CD4-positive, alpha-beta T cell treated with Interleukin-12 subunit alpha and Interleukin-12 subunit beta, for 1 hour (primary cell): ENCODE measurements around the gene IQCE.
"Not testable (repeated sequence)": the region's sequence is repeated elsewhere in the genome, so short reads cannot be mapped to it uniquely, and the experiment has no call there.

Experiments used
- DNase-seq: peaks from one replicate; pipeline ENCODE4 v3.0.0-alpha.2; 2020

Gene IQCE

DNA sequence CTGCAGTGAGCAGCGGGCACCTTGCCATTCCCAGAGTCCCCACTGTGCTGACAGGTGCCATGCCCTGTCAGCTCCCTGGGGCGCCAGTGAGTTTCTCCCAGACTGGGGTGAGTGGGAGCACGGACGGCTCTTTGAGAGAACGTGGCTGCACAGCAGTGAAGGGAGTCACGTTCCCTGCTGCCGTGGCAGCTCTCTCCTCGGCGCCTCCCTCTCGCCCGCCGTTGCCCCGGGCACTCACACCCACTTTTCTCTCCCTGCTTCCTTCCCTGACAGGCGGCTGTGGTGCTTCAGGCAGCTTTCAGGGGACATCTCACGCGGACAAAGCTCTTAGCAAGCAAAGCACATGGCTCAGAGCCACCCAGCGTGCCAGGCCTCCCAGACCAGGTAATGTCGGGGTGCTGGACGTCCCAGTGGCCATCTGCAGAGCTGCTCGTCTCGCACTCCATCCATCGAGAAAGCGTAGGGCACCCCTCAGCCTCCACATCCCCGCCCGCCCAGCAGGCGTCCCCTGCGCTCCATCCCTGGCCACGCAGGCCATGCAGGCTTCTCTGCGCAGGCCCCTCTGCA lies 45.9 kb downstream of the IQCE start:
- DNase-seq: no peak

DNA sequence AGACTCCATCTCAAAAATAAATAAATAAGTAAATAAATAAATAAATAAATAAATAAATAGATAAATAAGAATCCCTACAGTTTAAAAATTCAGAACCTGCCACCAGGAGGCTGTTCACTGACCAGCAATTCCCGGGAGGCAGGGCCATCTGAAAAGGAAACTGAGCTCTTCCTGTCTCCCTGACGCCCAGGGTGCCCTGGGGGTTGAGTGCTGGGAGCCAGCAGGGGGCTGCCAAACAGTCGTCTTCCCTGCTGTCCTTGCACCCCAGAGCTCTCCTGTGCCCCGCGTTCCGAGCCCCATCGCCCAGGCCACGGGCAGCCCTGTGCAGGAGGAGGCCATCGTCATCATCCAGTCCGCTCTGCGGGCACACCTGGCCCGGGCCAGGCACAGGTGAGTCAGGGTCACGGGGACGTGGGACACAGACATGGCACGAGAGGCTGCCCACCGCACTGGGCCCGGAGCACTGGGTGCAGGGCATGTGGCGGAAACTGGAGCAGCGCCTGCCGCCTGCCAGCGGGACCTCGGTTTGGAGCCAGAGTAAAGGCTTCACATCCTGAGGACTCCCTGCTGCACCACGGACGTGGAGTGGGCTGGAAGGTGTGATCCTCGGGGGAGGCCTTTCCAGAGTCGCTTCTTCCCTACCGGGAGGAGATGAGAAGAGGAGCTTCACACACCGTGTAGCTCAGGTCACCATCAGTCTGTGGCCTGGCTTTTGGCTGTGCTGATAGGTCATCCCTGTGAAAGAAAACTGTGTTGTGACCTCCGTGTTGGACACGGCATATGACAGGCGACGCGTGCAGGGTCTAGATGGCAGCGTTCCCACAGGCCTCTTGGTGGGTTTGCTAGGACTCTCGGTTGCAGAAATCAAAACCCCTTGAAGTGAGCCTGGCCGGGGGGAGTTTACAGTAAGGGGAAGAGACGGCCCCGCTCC lies 47.1 kb downstream of the IQCE start:
- DNase-seq: no peak

DNA sequence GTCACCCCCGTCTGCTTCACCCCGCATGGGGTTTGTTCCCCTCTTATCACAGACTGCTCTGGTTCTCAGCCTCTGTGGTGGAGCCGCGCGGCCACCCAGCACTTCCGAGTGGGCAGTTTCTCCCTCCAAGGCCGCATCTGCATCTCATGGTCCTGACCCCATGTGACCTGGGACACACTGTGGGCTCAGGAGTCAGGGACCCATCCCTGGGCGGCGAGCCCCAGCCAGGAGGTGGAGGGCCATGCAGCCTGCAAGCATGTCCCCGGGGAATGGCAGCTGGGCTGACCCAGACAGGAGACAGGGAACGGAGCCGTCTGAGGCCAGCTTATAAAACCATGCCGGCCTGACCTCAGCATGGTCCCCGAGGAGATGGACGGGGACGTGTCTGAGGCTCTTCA lies 47.8 kb downstream of the IQCE start:
- DNase-seq: no peak

DNA sequence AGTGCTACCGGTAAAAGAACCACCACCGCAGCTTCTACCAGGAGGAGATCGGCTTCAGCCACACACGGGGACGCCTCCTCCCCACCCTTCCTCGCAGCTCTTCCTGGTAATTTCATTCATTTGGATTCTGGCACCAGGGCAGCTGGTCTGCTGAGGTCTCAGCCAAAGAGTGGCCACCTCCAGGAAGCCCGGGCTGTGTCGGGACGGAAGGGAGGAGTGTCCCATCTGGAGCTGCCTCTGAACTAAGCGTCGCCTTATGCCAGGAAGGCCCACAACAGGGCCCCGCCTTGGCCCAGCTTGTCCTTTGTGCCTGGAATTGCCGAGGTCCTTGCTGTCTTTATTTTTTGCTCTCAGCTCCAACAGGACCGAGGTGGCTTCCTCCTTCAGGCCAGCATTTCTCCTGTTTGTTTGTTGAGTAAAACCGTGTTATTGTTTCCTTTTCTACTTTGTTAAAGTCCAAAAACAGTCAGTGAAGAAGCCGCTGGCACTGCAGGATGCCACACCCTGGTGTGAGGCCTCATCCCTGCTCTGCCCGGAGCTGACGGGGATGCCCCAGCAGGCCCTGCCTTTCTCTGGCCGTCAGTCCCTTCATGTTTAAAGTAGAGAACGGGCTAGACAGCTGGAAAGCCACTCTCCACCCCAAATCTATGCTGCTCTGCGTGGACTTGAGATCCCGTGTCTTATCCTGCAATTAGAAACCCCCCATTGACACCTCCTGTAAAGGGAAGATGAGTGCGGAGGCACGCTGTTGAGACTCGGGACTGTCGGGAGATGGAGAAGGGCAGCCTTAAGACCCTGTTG lies 48.5 kb downstream of the IQCE start:
- no peak for DNase-seq

DNA sequence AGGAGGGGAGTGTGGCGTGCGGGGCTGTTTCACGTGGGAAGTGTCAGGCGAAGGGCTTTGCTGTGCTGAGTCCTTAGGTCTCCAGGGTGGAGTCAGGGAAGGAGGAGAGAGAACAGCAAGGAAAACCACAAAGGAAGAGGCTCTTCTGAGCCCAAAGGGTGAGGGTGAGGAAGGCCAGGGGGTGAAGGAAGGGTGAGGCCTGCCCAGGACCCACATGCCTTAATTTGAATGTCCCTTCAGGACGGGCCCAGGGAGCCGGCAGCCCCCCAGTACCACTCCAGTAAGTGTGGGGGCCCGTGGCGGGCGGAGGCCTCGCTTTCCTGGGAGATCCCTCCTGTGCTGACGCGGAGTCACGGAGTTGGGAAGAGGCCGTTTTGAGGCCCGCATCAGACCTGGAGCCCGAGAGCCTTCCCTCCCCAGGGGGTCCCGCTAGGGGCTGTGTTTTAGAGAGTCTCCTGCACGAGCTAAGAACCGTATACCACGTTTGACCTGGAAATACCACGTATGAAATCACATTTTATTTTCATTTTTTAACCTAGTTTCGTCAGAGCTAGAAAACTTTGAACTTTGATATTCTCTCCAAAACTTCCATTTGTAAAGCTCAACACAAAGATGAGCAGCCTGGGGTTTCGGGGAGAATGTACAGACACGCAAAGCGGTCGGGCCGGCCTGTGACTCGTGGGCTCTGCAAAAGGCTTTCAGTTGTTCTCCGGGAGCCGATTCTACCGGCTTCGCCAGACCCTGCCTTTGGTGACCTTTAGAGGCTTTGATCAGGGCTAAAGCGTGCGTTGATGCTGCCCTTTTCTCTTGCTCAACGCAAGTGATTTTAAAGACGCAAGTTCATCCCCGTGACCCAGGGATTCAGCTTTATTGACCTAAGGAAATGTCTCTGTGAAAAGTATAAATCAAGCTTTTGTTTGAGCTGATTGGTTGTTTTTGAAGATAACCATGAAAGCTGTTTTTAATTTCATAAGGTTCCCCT lies 49.4 kb downstream of the IQCE start:
- DNase-seq: no peak

DNA sequence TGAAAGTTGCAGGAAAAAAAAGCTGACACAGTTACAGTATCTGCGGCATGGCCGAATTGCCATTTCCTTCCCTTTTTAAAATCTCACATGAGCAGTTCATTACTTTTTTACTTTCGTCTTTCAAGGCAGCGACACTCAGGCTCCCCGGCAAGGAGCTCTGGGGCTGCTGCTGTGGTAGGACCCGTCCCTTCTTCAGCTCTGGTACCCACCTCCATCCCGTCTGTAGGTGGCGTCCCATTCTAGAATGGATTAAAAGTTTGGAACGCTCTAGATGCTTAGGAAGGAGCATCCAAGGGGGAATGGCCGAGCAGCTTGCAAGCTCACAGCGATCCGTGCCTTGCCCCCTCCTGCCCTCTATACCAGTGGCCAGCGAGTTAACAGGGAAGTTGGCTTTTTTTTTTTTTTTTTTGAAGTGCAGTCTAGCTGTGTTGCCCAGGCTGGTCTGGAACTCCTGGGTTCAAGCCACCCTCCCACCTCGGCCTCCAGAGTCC lies 50.2 kb downstream of the IQCE start:
- DNase-seq: peak; percentile 26

DNA sequence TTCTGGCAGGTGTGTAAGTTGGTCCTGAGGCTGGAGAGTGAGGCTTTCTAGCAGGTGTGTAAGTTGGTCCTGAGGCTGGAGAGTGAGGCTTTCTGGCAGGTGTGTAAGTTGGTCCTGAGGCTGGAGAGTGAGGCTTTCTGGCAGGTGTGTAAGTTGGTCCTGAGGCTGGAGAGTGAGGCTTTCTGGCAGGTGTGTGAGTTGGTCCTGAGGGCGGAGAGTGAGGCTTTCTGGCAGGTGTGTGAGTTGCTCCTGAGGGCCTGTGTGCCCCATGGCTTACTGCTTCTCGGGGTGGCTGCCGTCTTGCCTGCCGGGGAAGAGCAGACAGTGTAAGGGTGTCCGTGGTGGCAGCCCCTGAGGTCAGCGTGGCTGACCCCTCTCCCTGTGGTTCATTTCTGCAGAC lies 50.9 kb downstream of the IQCE start:
- DNase-seq: not testable (repeated sequence)

DNA sequence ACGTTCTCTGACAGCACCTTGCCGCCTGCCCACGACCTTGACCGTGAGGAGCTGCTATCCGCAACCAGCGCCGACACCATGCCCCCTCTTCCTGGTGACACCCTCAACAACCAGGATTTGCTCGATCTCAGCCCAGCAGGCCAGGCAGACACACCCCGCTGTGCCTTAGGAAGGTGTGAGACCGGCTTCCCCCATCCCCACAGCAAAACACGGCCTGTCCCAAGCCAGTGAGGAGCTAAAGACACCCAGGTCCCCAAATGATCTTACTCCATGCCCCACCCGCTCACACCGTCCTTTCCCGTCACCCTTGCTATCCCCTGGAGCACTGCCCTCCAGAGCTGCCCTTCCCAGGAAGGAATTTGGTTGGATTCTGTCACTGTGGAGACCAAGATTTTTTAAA lies 51.7 kb downstream of the IQCE start:
- no peak for DNase-seq

DNA sequence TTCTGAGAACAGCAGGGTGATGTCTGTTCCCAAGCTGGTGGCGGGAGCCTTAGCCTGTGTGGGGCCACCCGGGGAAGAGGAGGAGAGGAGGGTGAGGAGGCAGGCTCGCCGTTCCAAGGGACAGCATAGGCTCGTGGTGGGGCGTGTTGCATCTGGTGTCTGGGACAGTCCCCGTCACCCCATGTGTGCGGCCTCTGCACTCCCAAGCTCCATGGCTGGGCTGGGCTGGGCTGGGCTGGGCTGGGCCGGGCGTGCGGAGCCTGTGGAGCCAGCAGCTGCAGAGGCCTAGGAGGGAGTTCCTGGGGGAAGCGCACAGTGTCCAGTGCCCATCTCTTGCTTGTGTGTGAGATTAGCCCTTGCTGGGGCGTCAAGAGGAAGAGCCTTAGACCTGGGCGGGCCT lies 52.1 kb downstream of the IQCE start:
- no peak for DNase-seq

DNA sequence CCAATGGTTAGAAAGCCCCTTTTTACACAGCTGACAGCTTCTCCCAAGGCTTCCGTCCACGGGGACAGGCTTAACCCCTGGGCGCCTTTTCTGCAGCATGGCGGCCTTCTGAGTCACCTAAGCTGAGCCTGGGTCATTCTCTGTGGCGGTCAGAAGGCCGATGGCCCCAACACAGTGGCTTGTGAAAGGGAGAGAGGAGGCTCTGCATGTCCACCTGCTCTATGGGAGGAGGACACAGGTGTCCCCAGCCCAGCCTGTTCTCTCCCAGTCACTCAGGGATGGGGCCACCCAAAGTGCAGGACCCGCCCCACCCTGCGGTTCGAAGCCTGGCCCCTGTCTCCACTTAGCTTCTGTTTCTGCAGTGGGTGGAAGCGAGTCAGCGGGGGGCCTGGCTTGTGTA lies 52.6 kb downstream of the IQCE start:
- DNase-seq: no peak

DNA sequence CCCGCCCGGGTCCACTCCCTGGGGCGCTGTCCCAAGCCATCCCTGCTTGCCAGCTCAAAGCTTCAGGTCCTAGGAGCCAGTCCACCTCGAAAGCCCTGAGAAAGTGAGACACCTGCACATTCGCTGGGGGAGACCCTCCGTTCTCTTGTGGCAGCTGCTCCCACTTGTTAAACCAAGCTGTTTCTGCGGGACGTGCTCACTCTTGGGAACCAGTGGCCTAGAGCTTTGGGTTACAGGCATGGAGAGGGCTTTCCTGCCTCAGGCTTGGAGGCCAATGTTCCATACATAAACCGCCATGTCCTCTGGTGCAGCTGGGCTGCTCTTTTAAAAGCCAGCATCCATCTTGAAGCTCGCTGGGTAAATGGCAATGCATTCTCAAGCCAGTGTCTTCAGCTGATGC lies 53.1 kb downstream of the IQCE start:
- DNase-seq: no peak

DNA sequence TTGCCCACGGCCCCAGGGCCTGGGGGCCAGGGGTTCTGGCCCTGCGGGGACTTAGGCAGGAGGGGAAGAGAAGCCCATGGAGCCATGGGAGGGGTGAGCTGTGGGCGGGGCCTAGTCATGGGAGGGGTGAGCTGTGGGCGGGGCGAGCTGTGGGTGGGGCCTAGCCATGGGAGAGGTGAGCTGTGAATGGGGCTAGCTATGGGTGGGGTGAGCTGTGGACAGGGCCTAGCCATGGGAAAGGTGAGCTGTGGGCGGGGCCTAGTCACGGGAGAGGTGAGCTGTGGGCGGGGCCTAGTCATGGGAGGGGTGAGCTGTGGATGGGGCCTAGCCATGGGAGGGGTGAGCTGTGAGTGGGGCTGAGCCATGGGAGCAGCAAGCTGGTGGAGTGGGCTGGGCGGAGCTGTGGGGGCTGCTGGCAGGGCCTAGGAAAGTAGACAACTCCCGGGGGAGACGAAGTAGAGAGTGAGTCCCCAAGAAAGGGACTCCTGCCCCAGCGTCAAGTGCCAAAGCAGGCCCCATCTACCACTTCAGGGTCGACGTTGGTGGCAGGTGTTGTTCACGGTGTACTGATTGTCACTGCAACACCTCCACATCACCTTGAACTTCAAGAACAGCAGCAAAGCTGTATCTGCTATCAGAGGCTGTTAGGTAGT lies 53.8 kb downstream of the IQCE start:
- no peak for DNase-seq

DNA sequence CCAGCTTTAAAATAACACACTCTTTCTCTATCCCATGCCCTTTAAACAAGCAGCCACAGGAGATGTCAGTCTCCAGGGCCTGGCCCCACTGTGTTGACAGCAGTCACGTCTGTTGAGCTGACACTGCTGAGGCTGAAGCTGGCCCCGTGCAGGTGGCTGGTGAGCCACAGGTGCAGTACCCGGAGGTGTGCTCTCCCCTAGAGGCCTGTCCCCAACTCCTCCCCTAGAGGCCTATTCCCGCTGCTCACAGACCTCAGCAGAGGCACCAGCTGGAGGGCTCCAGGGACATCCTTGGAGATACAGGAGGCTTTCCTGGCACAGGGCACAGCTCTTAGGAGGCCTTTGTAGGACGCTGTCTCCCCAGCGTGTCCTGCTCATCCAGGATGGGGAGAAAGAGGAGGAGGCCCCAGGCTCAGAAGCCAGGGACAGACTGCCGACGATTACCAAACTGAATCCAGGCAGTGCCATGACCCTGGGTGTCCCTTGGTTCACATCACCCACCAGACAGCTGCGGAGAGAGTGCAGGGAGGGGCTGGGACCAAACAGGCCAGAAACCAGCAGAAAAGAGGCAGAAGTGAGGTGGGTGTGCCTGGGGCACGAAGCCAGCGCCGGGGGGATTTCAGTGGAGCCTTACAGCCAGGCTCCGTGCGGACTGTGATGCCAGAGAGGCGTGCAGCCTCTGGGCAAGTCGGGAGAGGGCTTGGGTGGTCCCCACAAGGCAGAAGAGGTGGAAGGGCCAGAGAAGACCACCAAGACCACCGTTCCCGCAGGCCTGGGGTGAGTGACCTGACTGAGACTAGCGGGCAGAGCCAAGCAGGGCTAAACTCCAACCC lies 54.5 kb downstream of the IQCE start:
- DNase-seq: no peak

DNA sequence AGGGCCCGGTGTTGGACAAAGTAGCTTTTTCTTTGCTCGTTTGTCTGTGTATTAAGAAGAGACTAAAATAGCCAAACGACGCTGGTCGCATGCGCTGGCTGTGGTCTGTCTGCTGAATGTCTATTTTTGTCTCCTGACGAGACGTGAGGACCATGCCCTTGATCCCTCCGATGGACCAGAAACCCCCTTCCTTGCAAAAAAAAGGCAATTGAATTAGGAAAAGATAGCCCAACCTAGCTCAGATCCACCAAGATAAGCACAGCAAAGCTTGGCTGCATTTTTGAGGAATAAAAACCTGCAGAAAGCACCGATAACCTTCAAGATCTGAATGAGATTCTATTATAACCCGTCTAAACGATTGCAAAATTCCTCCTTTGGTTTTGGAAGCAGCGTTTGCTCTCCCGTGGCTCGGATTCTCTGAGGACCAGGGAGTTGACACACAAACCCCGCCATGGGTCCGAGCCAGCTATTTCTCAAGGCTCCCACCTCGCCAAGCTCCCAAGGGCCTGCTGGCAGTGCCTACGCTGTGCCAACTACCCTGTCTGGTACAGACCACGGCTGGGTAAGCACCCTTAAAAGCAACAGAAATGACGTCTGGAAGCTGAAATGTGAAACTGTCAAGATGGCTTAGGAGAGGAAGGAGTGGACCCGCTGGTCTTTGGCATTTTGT lies 55.3 kb downstream of the IQCE start:
- no peak for DNase-seq

DNA sequence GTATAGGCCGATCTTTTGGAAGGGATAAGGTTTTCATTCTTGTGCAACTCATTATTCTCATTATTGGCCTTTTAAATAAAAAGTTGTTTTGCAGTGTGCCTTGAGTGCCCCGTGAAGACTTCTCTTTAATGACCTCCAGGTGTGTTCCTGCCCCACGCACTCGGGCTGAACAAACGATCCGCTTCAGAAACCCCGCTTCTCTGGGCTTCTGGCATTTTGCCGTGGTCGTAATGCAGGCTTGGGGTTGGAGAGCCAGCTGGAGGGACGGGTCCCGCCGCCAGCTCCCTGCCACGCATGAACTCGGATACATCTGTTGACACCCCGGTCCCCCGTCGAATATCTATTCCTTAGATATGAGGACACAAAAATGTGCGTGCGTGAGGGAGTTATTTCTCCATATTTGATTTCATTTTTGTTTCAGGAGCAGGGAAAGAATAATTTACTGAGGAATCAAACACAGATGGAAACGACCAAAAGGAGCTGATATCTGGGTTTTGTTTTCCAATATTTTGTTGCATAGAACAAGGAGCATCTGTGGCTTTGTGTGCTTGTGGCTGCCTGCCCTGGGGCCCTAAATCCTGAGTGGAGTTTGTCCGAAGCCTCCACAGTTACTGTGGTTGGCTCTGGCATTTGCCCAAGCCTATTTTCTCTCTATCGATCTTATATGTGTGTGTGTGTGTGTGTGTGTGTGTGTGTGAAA lies 56.0 kb downstream of the IQCE start:
- DNase-seq: no peak

DNA sequence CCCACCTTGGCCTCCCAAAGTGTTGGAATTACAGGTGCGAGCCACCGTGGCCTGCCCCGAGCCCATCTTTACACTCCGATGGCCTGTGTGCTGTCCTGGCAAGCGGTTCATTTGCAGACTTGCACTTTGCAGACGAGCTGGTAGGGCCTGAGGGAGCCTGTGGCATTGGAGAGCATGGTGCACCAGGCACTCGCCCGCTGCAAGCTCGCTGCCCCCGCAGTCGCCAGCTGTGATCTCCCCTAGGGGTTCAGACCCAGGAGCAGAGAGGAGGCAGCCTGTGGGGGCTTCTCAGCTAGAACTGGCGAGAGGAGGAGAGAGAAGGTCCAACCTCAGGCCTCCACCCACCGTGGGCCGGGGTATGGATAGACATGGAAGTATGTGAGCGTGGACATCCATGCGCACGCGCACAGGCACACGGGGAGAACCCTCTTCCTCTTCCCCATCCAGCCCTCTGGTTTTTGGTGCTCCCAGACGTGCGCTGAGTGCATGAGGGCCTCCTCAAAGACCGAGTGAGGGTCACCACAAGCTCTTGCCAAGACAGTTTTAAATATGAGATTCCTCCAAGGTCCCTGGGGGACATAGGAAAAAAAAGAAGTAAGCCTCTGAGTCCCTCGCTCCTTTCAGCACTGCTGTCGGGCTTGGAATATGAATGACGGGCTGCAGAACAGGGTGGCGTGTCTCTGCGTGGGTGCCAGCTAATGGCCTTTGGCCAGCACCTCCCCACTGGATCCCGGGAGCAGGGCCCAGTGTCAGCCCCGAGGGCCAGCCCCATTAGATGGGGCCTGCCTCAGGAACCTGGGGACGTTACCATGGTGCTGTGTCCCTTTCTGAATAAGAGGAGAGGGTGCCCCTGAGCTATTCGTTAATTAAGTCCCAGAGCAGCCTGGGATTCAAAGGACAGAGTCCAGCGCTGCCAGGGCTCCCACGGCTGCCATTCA lies 57.9 kb downstream of the IQCE start:
- DNase-seq: no peak

DNA sequence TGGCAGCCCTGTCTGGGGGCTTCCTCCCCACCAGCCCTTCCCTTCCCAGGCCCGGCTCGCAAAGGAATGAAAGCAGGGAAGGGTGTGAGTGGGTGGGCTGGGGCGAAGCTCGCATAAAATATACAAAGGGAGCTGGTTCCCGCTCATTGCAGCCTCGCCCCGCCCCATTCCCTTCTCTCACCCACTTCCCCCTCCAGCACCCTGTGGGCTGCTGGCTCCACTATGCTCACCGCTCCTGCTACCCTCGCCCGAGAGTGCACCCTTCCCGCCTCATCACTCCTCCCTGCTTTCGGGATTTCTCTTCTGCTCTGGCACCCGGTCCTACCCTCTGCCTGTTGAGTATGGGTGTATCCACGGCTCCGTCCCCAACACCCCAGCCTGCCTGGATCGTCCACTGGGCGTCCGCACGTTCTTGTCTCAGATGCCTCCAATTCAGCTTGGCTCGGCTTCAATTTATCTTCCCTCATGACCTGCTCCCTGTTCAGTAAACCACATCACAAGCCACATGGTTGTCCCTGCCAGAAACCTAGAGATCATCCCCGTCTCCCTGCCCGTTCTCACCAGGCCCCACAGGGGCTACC lies 58.6 kb downstream of the IQCE start:
- no peak for DNase-seq

DNA sequence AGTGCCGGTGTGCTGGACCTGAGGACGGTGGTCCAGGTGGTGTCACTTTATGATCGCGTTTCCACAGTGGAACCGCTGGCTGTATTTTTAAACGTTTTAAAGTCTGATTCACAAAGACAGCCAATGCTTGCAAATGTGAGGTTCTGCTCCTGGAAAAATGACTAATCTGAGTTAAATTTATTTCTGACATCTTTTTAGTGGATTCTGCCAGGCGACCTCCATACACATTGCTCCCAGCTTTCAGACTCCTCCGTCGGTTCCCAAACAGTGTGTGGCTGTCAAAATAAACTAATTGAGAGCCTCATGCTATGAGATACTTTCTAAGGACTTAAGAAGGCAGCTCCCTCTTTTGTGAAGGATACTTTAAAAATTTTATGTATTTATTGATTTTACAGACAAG lies 60.3 kb downstream of the IQCE start:
- DNase-seq: no peak
